Ovary (tissue), 9 donors: ENCODE measurements around the gene DYRK1A. TPM values are rescaled to one million over a fixed set of nuclear protein-coding genes. Genes with fewer than 3 reads are reported as not detected.

ENCODE experiments used
- DNase-seq, 5 donors: peaks; one replicate each; pipeline ENCODE4 v3.0.0-alpha.2; 2019 to 2020
- H3K27ac ChIP-seq, 2 donors: fragments of 200-600 bp; one replicate each; pipeline versions ENCODE4 v1.5.1 to v1.8.0; 2019 to 2022
- H3K27me3 ChIP-seq: fragments of 200-600 bp; one replicate; pipeline ENCODE4 v1.8.0; 2022
- H3K36me3 ChIP-seq: fragments of 200-600 bp; sonication (generic); one replicate; pipeline ENCODE4 v1.5.1; 2019
- H3K4me1 ChIP-seq: one replicate; pipeline ENCODE4 v1.8.1; 2013; ENCODE audit warnings: mild to moderate bottlenecking, moderate library complexity; ENCODE audit not compliant: insufficient read depth
- H3K4me3 ChIP-seq: fragments of 200-600 bp; sonication (generic); one replicate; pipeline ENCODE4 v1.5.1; 2017
- H3K9me3 ChIP-seq, 2 donors: fragments of 200-600 bp in 1 of 2; sonication (generic) in 1 of 2; one replicate each; pipeline versions ENCODE4 v1.5.1 to v1.8.1; 2013 to 2019; ENCODE audit warnings: mild to moderate bottlenecking in 1 of 2, moderate library complexity in 1 of 2
- CTCF ChIP-seq, 3 donors: fragments of 450-650 bp in 2 of 3; fragments of 200-600 bp in 1 of 3; IDR thresholded peaks; one replicate each; pipeline versions ENCODE4 v1.5.1 to v1.8.0; 2016 to 2022; ENCODE audit warnings: antibody characterized with exemption in 3 of 3, mild to moderate bottlenecking in 1 of 3
- EP300 ChIP-seq: sonication (generic); formaldehyde crosslinking; IDR thresholded peaks from one replicate; pipeline ENCODE4 v1.6.1; 2017; ENCODE audit warnings: antibody characterized with exemption
- POLR2A ChIP-seq: fragments of 450-650 bp; IDR thresholded peaks from one replicate; pipeline ENCODE4 v1.6.1; 2017; ENCODE audit warnings: antibody characterized with exemption, mild to moderate bottlenecking, moderate library complexity
- WGBS, 3 donors: extraction: QIAGEN DNeasy Blood & Tissue Kit in 1 of 3; methylation state at CpG; one replicate each; pipeline versions ENCODE4 v1.1.5 to v1.1.7; 2013 to 2017; 5-methylcytosine and 5-hydroxymethylcytosine counted together
- intact Hi-C, 4 donors: fragments of 100-400 bp; cut with DNase I; formaldehyde crosslinking; loops; one replicate each; pipeline versions ENCODE4 v1.11.0 to v1.15.1; 2022 to 2023
- polyA plus RNA-seq, 2 donors: library from polyadenylated mRNA; stranded (reverse); fragments of 200-250 nt in 1 of 2; fragments of 350-450 nt in 1 of 2; fragmentation: Illumina TruSeq in 1 of 2; extraction: RNeasy Lipid Tissue Mini Kit (QIAGEN cat#74804) in 1 of 2; gene quantifications; one replicate each; pipeline ENCODE4 v1.2.3, GENCODE V29; 2013 to 2014
- total RNA-seq, 7 donors: library from RNA; depleted of rRNA in 2 of 7; stranded (reverse); fragments of >200 nt in 2 of 7; fragmentation: NEBNext Ultra II Directional in 3 of 7; extraction: Animal tissue kit (Norgen Biotek cat#: 25700) in 3 of 7; gene quantifications; one replicate each; pipeline versions ENCODE4 v1.1.0 to v1.2.4, GENCODE V29; 2016 to 2023
- donor health status: DM: no; HTN: no; CAD: no; lungs with moderate emphysema.
- donor health status: DM: no; HTN: no; CAD: no.
- donor health status: Bipolar disorder and iron deficiency.
- donor health status: DM: yes; HTN: yes; CAD: no.
- donor health status: DM: no; HTN: no; CAD: no.
- donor health status: DM: yes; HTN: yes; CAD: no.

The DYRK1A gene
- total and polyA plus RNA-seq, 9 donors, result 30.9 to 89.0 (median 73.9) TPM

- no peaks in the 10 kb centered on the region for H3K27me3 ChIP-seq
- peak overlapping the region; percentile 42 for H3K4me3 ChIP-seq
- no peaks in the 10 kb centered on the region for H3K9me3 ChIP-seq
- H3K36me3 ChIP-seq, result no peaks in the 10 kb centered on the region
- intact Hi-C loops, result loop anchor here in 2 of 4 donors (2.0 to 5.0 kb wide), 3 partner anchors 77 to 296 kb away; partner anchors contain the start of genes DYRK1A (in 1 of the 2) and VPS26C (in 1 of the 2)
- H3K27ac ChIP-seq, result peak overlapping the region; percentile 33 to 88
- 1 to 2% (median 2%) methylated on average over 64 to 67 of the region's 67 CpGs for WGBS, 3 donors
- TF ChIP-seq EP300 (no peak), POLR2A (peak; percentile 57), CTCF (IDR thresholded peaks at IDR 0.05) (peak in 2 of 3 donors; percentile 47 to 58)
- peaks cover 4% of the 10 kb centered on the region for H3K4me1 ChIP-seq
- DNase-seq, result peak; percentile 89 to 95 (median 92)
Measured at GRCh38 chr21:37563641-37564340, 197.2 kb downstream of the DYRK1A start.

GRCh38 chr21:37564341-37564923, 197.9 kb downstream of the DYRK1A start:
- H3K9me3 ChIP-seq, result no peaks in the 10 kb centered on the region
- intact Hi-C loops, result loop anchor here in 2 of 4 donors (5.0 kb wide), 2 partner anchors 197 to 297 kb away; partner anchors contain the start of genes DYRK1A (in 1 of the 2) and VPS26C (in 1 of the 2)
- H3K27ac ChIP-seq, result peak overlapping the region in 1 of 2 donors; percentile 88
- peaks cover 4% of the 10 kb centered on the region for H3K4me1 ChIP-seq
- H3K27me3 ChIP-seq, result no peaks in the 10 kb centered on the region
- peak overlapping the region; percentile 42 for H3K4me3 ChIP-seq
- no peaks in the 10 kb centered on the region for H3K36me3 ChIP-seq
- 20 to 26% (median 24%) methylated on average over 14 of the region's 14 CpGs for WGBS, 3 donors
- no peak for TF ChIP-seq POLR2A
- TF ChIP-seq CTCF (IDR thresholded peaks at IDR 0.05), result no peak
- no peak for TF ChIP-seq EP300
- DNase-seq, result peak; percentile 55 to 75 (median 66)

- intact Hi-C loops, result loop anchor here in 2 of 4 donors (5.0 kb wide), 2 partner anchors 198 to 298 kb away; partner anchors contain the start of genes DYRK1A (in 1 of the 2) and VPS26C (in 1 of the 2)
- 70 to 72% (median 70%) methylated on average over 12 of the region's 12 CpGs for WGBS, 3 donors
- no peaks in the 10 kb centered on the region for H3K27me3 ChIP-seq
- H3K27ac ChIP-seq, result peak overlapping the region in 1 of 2 donors; percentile 88
- H3K9me3 ChIP-seq, result no peaks in the 10 kb centered on the region
- H3K4me3 ChIP-seq, result no peak overlapping the region
- TF ChIP-seq CTCF (IDR thresholded peaks at IDR 0.05), result no peak
- no peak for TF ChIP-seq EP300
- TF ChIP-seq POLR2A, result no peak
- no peaks in the 10 kb centered on the region for H3K36me3 ChIP-seq
- DNase-seq, result no peak
- H3K4me1 ChIP-seq, result peaks cover 4% of the 10 kb centered on the region
Measured at GRCh38 chr21:37564924-37565529, 198.5 kb downstream of the DYRK1A start.

- DNase-seq, result no peak
- Histone ChIP-seq H3K27ac (no peak overlapping the region), H3K27me3 (no peaks in the 10 kb centered on the region), H3K36me3 (no peaks in the 10 kb centered on the region), H3K9me3 (no peaks in the 10 kb centered on the region), H3K4me1 (peaks cover 4% of the 10 kb centered on the region), H3K4me3 (no peak overlapping the region)
- TF ChIP-seq POLR2A (no peak), EP300 (no peak), CTCF (IDR thresholded peaks at IDR 0.05) (no peak)
- intact Hi-C loops, result no loop called here
- WGBS, 3 donors, result 89 to 90% (median 90%) methylated on average over 14 of the region's 14 CpGs
Measured at GRCh38 chr21:37565530-37566223, 199.1 kb downstream of the DYRK1A start.
